Activated T-cell treated with anti-CD3 and anti-CD28 coated beads for 4 hours (primary cell): ENCODE measurements around the gene NID1.
"Not testable (repeated sequence)": the region's sequence is repeated elsewhere in the genome, so short reads cannot be mapped to it uniquely, and the experiment has no call there.

ENCODE experiments used
- DNase-seq: peaks from one replicate; pipeline ENCODE4 v3.0.0-alpha.2; 2020

The NID1 gene

GRCh38 chr1:235931171-235931738 is 133.6 kb downstream of the NID1 start:
- DNase-seq, result no peak

GRCh38 chr1:235930543-235930942 is 134.3 kb downstream of the NID1 start:
- DNase-seq, result no peak

GRCh38 chr1:235929216-235929615 is 135.7 kb downstream of the NID1 start:
- DNase-seq, result no peak

GRCh38 chr1:235928197-235928596 is 136.7 kb downstream of the NID1 start:
- DNase-seq, result no peak

GRCh38 chr1:235927551-235927950 is 137.3 kb downstream of the NID1 start:
- DNase-seq, result not testable (repeated sequence)
